SH-SY5Y (cell line): ENCODE data around the gene SPOCK3.

Source experiments
- GATA2 ChIP-seq: IDR thresholded peaks from 2 replicates; pipeline ENCODE4 v1.6.1; 2011; ENCODE audit warnings: mild to moderate bottlenecking, low read depth, low read length
- GATA3 ChIP-seq: IDR thresholded peaks from 2 replicates; pipeline ENCODE4 v1.6.1; 2011; ENCODE audit warnings: low read depth, mild to moderate bottlenecking, low read length, moderate library complexity

GRCh38 chr4:166723532-166724140 lies 510.7 kb downstream of the SPOCK3 start:
- TF ChIP-seq GATA2 (no peak), GATA3 (no peak)
